ENCODE results near the gene FOXO3B.
"Not testable (repeated sequence)": the region's sequence is repeated elsewhere in the genome, so short reads cannot be mapped to it uniquely, and the experiment has no call there.

The FOXO3B gene

DNA sequence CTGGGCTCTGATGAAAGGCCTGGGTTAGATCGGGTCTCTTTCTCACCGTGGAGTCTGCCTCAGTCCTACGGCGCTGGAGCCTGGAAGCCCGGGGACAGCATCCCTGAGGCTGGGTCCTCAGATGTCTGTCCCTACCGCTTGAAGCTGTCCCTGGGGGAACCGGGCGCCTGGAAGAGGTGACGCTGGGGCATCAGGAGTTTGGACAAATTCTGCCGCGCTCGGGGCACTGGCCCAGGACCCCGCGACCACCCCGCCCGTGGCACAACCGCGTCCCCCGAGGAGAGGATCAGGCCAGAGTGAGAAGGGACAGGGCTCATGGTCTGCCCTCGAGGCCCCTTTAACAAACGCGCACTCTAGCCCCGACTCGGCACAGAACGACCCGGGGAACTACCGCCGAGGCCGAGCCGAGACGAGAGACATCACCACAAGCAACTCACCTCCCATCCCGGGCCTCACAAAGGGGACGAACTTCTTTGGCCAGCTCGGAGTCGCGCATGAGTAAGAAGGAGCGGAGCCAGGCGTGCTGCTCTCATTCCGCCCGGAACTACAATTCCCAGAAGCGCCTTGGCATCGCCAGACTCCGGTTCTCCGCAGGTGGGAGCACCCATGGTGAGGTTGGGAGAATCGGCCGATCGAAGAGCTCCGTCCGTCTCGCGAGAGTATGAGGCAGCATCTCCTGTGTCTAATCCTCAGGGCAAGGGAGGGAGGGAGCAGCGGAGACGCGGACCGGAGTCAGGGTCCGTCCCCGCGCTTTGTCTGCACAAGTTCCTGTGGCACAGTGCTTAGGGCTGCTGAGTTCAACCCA lies at the start of gene FOXO3B:
Gene FOXO3B, minus strand, starts transcription at position 548 of the 805 bp plus-strand sequence. CDS start 663 bp downstream, outside the sequence.
- peak; percentile 79 for DNase-seq

- DNase-seq, result not testable (repeated sequence)
Measured at GRCh38 chr17:18723509-18723908, 41.4 kb upstream of the FOXO3B start.

GRCh38 chr17:18722612-18723011 lies 40.5 kb upstream of the FOXO3B start:
- DNase-seq, result not testable (repeated sequence)

GRCh38 chr17:18721775-18722547 lies 39.8 kb upstream of the FOXO3B start:
- DNase-seq, result not testable (repeated sequence)

GRCh38 chr17:18719428-18720110 lies 37.5 kb upstream of the FOXO3B start:
- not testable (repeated sequence) for DNase-seq

- DNase-seq, result not testable (repeated sequence)
Measured at GRCh38 chr17:18718643-18719427, 36.7 kb upstream of the FOXO3B start.

DNA sequence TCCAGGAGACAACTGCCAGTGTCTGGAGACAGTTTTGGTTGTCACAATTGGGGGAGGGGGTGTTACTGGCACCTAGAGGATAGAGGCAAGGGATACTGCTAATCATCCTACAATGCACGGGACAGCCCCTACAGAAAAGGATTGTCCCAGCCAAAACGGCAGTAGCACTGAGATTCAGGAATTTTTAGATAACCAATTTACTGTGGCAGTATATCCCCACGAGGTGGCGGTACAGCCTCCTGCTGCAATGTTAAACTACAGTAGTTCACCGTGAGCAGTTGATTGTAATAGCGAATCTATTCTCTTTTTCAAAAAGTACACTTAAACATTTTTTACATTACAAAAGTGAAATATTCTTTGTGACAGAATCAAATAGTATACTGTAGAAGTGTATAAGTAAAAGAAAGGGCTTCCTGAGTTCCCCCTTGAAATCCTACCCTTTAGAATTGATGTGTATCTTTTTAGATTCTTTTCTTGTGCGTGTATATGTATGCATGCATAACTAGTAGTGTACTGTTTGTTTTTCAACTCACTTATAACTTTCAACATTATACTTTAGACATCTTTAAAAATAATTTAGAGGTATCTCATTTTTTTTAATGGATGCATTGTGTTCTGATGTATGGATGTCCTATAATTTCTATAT lies 30.4 kb upstream of the FOXO3B start:
- DNase-seq, result peak; percentile 69

DNA sequence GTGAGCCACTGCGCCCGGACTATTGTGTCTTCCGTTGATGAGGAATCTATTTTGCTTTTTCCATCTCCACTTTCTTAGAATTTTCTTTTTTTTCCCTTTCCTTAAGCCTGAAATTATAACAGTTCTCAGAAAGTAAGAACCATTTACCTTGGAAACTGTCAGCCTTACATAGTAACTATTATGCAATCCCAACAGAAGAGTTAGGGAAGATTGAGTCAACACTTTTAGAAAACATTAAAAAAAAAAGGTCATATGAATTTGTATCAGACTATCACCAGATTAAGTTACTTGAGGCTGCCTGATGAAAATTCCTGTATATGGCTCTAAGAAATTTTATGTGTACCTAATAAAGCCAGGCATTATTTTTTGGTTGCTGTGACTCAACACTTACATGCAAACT lies 26.1 kb upstream of the FOXO3B start:
- DNase-seq, result not testable (repeated sequence)

- not testable (repeated sequence) for DNase-seq
Measured at GRCh38 chr17:18705955-18706354, 23.8 kb upstream of the FOXO3B start.

GRCh38 chr17:18698473-18699103 lies 16.5 kb upstream of the FOXO3B start:
- DNase-seq, result not testable (repeated sequence)

GRCh38 chr17:18695143-18695542 lies 13.0 kb upstream of the FOXO3B start:
- not testable (repeated sequence) for DNase-seq

DNA sequence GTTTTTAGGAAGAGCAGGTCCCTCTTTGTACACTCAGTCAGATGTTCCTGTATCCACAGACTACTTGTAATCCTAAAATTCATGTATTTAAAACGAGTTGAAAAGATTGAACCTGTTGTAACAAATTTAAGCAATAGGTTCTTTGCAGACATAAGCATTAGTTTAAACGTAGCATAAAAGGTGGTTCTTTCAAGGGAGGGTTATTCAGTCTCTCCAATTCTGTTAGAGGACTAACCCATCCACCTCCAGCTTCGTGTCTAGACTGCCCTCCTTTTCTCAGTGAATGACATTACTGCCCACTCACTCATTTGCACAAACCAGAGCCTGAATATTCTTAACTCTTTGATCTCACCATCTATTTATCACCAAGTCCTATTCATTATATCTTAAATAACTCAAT lies 554 bp upstream of the FOXO3B start:
- DNase-seq, result not testable (repeated sequence)

- not testable (repeated sequence) for DNase-seq
Measured at GRCh38 chr17:18677381-18677780, 4.7 kb downstream of the FOXO3B start.

DNA sequence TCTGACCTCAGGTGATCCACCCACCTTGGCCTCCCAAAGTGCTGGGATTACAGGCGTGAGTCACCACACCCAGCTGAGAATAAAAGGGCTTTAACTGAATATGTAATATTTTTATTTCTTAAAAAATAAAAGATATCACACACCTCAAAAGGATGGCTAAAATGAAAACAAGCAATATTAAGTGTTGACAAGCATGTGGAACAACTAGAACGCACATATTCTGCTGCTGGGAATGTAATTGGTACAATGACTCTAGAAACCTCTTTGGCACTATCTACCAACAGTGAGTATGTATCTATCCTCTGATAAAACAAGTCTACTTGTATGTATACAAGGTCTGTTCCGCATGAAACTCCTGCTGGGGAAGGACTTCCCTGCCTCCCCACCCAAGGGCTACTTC lies 5.2 kb downstream of the FOXO3B start:
- not testable (repeated sequence) for DNase-seq

GRCh38 chr17:18672395-18673227 lies 9.5 kb downstream of the FOXO3B start:
- not testable (repeated sequence) for DNase-seq

DNA sequence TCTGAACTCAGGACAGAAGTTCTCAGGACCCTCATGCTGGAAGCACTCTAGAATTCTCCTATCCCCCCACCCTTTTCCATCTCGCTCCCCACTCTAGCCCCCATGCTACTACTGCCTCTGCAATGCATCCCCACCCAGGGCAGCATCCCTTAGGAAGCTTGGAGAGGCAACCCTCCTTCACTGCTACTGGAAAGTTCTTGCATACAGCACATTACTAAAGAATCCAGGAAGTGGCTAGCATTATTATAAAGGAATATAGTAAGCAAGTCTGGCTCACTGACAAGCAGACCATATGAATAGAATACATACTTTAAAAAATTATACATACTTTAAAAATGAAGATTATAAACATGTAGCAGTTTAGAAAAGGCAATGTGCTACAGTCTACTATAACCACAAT lies 13.5 kb downstream of the FOXO3B start:
- DNase-seq, result not testable (repeated sequence)

DNA sequence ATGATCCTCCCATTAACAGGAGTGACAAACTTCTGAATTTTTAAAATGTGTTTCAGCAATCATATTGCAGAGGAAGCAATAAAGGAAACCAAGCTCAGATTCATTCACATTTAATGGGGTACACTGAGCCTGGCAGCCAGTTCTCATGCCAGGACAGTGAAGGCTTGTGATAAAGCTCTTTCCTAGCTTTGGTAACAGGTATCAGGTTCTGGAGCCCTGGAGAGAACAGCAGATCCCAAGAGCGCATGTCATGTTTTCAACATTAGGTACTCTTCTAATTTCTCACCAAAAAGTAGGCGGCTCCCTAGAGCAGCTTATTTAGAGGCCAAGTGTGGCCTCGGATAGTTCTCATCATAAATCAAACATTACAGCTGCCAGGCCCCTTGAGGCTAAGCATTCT lies 14.6 kb downstream of the FOXO3B start:
- DNase-seq, result not testable (repeated sequence)

- DNase-seq, result not testable (repeated sequence)
Measured at GRCh38 chr17:18666326-18666725, 15.8 kb downstream of the FOXO3B start.

- not testable (repeated sequence) for DNase-seq
Measured at GRCh38 chr17:18661924-18662624, 20.0 kb downstream of the FOXO3B start.

- not testable (repeated sequence) for DNase-seq
Measured at GRCh38 chr17:18650094-18650493, 32.0 kb downstream of the FOXO3B start.

All from CD4-positive, alpha-beta T cell treated with Interleukin-6 for 4 hours (primary cell).